HTR-8/SVneo (cell line): ENCODE data around the gene CCDC201.
"Not testable (repeated sequence)": the region's sequence is repeated elsewhere in the genome, so short reads cannot be mapped to it uniquely, and the experiment has no call there.

ENCODE experiments used
- DNase-seq: peaks from one replicate; pipeline ENCODE4 v3.0.0; 2011; ENCODE audit warnings: low spot score, mixed read lengths; ENCODE audit not compliant: insufficient read length
- FAIRE-seq: peaks from 2 replicates; lab custom pipeline; 2011; peaks lifted over from hg19 to GRCh38; lab: Jason Lieb, UNC

CCDC201 gene

GRCh38 chr7:45829846-45830245 lies 43.0 kb downstream of the CCDC201 start:
- FAIRE-seq, DNase-seq: not testable (repeated sequence)

DNA sequence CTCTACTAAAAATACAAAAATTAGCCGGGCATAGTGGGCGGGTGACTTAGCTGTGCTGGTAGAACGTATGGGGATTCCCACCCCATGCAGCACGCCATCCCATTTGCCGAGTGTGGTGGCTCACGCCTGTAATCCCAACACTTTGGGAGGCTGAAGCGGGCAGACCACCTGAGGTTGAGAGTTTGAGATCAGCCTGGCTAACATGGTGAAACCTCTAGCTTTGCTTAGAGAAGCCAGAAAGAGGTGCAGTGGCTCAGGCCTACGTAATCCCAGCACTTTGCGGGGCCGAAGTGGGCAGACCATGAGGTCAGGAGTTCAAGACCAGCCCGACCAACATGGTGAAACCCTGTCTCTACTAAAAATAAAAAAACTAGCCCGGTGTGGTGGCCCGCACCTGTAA lies 45.2 kb downstream of the CCDC201 start:
- DNase-seq, FAIRE-seq: not testable (repeated sequence)

GRCh38 chr7:45826550-45826949 lies 46.3 kb downstream of the CCDC201 start:
- not testable (repeated sequence) for DNase-seq, FAIRE-seq

DNA sequence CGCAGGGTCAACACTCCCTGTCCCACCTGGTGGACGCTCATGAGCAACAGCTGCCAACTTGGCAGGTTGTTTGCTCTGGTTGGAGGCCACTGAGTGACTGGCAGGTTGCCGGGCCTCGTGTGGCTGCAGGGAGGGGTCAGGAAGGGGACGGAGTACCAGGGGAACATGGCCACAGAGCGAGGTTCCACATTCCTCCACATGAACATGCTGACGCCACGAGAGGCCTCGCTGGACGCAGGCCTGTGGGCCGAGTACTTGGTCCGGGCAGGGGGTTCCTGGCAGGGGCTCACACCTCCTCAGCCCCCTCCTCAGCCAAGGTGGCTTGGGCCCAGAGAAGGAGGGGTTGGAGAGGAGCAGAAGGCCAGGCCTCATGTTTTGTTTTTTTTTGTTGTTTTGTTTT lies 54.1 kb downstream of the CCDC201 start:
- not testable (repeated sequence) for FAIRE-seq

GRCh38 chr7:45817913-45818312 lies 55.0 kb downstream of the CCDC201 start:
- FAIRE-seq, DNase-seq: not testable (repeated sequence)

More for the DNA sequence above, 54.1 kb downstream of the CCDC201 start:
- not testable (repeated sequence) for DNase-seq

- not testable (repeated sequence) for FAIRE-seq, DNase-seq
Measured at GRCh38 chr7:45817016-45817415, 55.9 kb downstream of the CCDC201 start.

- DNase-seq, FAIRE-seq: not testable (repeated sequence)
Measured at GRCh38 chr7:45814216-45815118, 58.4 kb downstream of the CCDC201 start.

DNA sequence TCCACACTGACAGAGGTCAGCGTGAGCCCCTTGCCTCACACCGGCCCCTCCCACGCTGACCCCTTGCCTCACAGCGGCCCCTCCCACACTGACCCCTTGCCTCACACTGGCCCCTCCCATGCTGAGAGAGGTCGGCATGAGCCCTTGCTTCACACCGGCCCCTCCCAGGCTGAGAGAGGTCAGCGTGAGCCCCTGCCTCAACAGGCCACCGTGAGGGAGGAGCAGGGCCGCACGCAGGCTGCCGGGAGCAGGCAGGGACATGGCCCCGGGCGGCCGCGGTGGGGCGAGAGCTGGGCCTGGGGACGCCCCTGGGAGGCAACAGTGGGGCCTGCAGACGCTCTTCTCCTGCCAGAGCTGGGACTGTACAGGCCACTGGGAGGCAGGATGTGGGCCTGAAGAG lies 59.1 kb downstream of the CCDC201 start:
- not testable (repeated sequence) for FAIRE-seq, DNase-seq

DNA sequence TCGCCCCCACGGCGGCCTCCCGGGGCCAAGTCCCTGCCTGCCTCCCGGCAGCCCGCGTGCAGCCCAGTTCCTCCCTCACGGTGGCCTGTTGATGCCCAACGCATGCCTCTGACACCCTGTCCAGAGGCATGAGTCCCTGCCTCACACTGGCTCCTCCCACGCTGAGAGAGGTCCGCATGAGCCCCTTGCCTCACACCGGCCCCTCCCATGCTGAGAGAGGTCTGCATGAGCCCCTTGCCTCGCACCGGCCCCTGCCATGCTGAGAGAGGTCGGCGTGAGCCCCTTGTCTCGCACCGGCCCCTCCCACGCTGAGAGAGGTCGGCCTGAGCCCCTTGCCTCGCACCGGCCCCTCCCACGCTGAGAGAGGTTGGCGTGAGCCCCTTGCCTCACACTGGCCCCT lies 59.9 kb downstream of the CCDC201 start:
- FAIRE-seq = no peak
- no peak for DNase-seq

DNA sequence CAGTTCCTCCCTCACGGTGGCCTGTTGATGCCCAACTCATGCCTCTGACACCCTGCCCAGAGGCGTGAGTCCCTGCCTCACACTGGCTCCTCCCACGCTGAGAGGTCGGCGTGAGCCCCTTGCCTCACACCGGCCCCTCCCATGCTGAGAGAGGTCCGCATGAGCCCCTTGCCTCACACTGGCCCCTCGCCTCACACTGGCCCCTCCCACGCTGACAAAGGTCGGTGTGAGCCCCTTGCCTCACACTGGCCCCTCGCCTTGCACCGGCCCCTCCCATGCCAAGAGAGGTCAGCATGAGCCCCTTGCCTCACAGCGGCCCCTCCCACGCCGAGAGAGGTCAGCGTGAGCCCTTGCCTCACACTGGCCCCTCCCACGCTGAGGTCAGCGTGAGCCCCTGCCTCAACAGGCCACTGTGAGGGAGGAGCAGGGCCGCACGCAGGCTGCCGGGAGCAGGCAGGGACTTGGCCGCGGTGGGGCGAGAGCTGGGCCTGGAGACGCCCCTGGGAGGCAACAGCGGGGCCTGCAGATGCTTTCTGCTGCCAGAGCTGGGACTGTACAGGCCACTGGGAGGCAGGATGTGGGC lies 61.1 kb downstream of the CCDC201 start:
- DNase-seq, FAIRE-seq: not testable (repeated sequence)

DNA sequence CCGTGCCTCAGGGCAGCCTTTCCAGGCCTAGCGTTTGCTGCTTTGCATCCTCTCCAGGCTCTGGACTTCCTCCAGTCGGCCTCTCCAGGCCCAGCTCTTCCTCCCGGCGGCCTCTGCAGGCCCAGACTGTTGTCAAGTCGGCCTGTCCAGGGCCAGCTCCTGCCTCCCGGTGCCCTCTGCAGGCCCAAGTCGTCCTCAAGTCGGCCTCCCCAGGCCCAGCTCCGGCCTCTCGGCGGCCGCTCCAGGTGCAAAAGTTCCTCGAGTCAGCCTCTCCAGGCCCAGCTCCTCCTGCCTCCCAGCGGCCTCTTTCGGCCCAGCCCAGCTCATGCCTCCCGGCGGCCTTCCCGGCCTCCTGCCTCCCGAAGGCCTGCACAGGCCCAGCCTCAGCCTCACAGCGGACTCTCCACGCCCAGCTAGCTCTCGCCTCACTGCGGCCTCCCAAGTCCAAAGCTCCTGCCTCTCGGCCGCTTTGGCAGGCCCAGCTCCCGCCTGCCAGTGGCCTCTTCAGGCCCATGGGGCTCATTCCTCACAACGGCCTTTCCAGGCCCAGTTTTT lies 62.4 kb downstream of the CCDC201 start:
- not testable (repeated sequence) for FAIRE-seq, DNase-seq
